LNCAP (cell line): Measurements from ENCODE around the gene CXCR4.

Experiments used
- TF ChIP-seq, protein P1 (sequence below): fragments of 450-650 bp; IDR thresholded peaks from 2 replicates; pipeline ENCODE4 v1.5.1; 2017; ENCODE audit warnings: mild to moderate bottlenecking

Gene CXCR4

DNA sequence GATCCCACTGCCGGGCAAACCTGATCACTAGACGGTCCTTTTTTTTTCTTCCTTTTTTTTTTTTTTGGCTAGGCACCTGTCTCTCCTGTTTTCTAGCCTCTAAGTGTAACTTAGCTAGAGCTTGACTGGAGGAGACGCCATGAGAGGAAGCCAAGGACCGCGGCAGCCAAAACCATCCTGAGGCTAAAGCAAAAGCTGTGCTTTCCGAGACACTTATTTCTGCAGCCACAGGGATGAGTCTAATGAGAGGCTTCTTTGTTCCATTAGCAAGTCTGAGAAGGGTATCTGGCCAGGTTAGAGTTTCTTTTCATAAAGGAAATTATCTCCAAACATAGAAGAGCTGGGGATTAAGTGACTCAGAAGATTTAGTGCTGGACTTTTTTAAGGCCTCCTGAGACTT lies 7.3 kb upstream of the CXCR4 start:
- TF ChIP-seq, protein P1, sequence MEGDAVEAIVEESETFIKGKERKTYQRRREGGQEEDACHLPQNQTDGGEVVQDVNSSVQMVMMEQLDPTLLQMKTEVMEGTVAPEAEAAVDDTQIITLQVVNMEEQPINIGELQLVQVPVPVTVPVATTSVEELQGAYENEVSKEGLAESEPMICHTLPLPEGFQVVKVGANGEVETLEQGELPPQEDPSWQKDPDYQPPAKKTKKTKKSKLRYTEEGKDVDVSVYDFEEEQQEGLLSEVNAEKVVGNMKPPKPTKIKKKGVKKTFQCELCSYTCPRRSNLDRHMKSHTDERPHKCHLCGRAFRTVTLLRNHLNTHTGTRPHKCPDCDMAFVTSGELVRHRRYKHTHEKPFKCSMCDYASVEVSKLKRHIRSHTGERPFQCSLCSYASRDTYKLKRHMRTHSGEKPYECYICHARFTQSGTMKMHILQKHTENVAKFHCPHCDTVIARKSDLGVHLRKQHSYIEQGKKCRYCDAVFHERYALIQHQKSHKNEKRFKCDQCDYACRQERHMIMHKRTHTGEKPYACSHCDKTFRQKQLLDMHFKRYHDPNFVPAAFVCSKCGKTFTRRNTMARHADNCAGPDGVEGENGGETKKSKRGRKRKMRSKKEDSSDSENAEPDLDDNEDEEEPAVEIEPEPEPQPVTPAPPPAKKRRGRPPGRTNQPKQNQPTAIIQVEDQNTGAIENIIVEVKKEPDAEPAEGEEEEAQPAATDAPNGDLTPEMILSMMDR, result no peak

DNA sequence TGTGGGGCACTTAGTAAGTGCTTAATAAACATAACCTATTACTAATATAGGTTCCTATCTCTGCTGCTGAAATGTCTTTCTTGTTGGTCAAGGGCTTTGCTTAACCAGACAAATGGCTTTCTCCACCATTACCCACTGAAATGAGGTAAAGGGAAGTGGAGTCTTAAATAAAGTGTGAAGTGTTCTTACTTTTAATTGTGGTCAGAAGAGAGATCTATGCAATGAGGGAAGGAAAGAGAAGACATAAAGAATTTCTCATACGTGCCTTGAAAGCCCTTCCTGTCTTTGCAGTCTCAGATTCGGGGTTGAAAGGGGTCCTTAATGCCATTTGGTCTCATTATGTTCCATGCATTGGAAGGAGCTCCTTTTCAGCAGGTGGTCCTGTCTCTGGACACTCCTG lies 6.9 kb upstream of the CXCR4 start:
- TF ChIP-seq, protein P1, result no peak

DNA sequence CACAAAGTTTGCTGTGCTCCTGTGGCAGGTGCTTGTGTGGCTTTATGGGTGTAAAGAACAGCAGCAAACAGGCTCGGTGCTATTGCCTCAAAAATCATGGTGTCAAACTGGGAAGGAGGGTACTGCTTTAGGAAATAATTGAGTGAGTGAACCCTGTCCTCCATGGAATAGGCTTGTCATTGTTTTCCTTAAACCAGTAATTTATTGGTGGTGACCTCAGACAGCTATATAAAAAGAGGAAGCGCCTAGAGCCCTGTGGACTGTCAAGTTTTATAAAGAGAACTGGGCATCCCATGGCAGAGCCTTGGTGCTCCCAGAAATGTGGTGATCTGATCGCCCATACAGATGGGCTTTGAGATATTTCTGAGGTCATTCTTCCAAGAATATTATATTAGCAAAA lies 4.7 kb upstream of the CXCR4 start:
- TF ChIP-seq, protein P1, result no peak

DNA sequence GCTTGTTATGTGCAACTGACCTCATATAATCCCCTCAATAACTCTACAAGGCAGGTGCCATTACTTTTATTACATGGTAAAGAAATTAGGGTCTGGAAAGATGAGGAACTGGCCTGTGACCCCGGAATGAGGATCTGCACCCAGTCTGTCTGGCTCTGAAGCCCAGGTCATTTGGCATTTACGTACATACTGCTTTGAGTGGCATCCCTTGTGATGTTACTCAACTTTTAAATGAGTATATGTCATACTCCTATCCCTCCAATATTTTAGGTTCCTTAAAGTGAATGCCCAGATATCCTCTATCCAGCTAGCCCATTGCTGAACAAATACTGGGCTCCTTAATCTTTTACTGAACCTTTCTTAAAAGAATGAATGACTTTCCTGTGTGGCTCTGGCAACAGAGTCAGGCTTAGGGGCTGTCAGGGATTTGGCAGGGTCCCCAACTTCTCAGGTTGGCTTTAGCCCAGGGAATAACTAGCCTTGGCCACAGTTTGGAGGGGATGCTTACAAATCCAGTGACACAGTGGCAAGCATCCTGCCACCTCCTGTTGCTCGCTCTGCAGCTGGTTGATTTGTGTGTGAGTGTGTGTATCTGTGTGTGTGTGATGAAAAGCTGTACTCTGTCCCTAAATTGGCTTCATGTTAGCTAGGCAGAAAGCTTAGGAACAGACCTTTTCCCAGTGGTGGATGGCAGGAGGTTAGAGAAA lies 3.4 kb upstream of the CXCR4 start:
- TF ChIP-seq, protein P1, result no peak

DNA sequence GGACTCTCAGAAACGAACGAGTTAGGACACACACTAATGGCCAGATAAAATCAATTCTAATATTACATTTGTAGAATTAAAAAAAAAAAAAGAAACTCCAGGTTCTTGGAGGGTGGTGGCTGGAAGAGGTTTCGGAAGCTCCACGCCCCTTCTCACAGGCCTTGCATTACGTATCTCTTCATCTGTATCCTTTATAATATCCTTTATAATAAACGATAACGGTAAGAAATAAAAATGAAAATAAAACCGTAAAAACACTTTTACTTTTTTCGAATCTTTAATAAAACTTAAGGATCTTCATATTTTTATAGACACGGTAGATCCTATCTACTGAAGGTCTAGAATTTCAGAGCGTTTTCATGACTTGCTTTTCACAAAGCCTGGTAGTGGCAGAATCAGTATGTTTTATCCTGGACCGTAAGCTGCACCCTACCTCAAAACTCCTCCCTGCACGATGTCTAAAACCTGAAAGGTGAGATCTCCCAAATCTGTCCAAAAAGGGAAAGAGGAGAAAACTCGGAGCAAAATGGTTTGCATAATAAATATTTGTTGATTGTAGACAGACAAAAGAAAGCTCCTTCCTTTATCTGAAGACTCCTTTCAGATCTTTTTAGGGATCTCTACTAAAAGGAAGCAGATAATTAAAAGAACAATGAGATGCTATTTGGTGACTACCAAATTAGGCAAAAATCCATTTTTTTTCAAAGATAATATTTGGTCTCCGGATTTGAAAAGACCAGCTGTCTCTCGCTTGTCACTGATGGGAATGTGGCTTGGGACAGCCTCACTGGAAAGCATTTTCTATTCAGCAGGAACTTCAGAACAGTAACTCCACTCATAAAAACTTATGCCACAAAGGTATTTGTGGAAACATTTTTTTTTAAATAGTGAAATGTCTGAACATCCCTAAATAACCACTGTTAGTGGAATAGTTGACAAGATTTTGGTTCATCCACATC lies 2.0 kb upstream of the CXCR4 start:
- TF ChIP-seq, protein P1, result no peak

DNA sequence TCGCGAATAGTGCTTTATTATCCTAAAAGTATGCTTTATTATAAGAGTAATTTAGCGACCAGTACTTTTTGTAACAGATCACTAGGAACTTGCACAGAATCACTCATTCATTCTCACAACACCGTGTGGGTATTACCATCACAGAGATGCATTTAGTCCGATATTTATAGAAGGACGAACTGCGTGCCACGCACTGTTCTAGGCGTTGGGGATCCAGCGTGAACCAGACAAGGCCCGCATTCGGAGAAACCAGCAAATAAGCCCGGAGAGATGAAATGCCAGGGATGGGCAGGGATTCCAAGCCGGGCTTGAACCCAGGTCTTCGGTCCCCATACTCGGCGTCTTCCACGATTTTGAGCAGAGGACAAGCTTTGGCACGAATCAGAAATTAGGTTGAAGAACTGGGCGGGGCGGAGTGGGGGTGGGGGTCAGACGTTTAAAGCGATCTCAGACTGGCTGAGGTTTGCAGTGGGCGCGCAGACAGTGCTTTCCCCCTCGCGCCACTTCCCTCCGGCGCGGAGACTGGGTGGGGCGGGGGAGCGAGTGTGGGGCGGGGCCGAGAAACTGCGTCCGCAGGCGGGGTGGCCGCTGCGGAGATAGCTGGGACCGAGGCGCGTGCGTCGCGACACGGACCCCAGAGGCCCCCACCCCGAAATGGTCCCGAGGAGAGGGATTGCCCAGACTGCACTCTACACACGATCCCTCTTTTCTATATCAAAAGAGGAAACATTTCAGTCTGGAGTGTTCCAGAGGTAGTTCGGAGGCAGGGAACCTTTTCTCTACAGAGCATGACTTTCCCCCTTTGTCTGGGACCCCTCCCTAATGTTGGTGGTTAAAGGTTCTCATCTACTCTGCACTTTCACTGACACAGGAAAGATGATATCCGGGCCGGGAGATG lies 1.1 kb upstream of the CXCR4 start:
- TF ChIP-seq, protein P1, result no peak

DNA sequence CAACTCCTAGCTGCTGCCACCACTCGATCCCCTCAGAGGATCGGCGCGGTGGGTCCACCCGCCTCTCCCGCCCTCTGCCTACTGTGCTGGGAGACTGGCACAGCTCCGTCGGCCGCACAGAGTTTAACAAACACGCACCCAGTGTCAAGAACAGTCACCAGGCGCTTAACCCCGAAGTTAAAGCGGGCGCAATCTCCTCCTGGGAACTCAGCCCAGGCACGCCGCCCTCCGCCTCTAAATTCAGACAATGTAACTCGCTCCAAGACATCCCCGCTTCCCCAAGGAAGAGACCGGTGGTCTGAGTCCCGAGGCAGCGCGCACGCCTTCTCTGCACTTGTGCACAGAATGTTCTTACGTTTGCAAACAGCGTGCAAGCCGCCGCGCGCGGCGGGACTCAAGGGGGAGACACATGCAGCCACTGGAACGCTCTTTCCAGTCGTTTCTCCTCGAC lies 533 bp downstream of the CXCR4 start:
- TF ChIP-seq, protein P1, result 0 out of 2 replicates have a peak, but pooled peaks have one; percentile 8
